Peyer's patch (tissue), 4 donors: ENCODE measurements around the gene ZCCHC13.

Source experiments
- POLR2A ChIP-seq, 2 donors: fragments of 450-650 bp; IDR thresholded peaks; one replicate each; pipeline ENCODE4 v1.5.1; 2017; ENCODE audit warnings: antibody characterized with exemption in 2 of 2, mild to moderate bottlenecking in 2 of 2, moderate library complexity in 2 of 2
- TF ChIP-seq, protein P1 (sequence below), 6 experiments: fragments of 450-650 bp in 4 of 6; fragments of 200-600 bp in 2 of 6; sonication (generic) in 1 of 6; IDR thresholded peaks; one replicate each; pipeline ENCODE4 v1.5.1; 2017 to 2019; ENCODE audit warnings: antibody characterized with exemption in 6 of 6, mild to moderate bottlenecking in 3 of 6, moderate library complexity in 1 of 6

DNA sequence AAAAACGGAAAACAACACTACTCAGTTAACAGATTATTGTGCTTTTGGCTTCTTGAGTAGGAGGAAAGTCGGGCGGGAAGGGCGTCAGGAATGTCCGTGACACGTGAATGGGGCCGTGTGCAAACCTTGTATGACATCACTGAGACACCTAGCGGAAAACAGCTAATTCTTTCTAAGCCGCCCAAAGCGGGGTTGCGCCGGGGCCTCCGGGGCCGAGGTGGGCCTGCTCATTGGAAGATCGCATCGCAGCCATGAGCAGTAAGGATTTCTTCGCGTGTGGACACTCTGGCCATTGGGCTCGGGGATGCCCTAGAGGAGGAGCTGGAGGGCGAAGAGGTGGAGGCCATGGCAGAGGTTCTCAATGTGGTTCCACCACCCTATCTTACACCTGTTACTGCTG, at the start of gene ZCCHC13:
- TF ChIP-seq, protein P1, sequence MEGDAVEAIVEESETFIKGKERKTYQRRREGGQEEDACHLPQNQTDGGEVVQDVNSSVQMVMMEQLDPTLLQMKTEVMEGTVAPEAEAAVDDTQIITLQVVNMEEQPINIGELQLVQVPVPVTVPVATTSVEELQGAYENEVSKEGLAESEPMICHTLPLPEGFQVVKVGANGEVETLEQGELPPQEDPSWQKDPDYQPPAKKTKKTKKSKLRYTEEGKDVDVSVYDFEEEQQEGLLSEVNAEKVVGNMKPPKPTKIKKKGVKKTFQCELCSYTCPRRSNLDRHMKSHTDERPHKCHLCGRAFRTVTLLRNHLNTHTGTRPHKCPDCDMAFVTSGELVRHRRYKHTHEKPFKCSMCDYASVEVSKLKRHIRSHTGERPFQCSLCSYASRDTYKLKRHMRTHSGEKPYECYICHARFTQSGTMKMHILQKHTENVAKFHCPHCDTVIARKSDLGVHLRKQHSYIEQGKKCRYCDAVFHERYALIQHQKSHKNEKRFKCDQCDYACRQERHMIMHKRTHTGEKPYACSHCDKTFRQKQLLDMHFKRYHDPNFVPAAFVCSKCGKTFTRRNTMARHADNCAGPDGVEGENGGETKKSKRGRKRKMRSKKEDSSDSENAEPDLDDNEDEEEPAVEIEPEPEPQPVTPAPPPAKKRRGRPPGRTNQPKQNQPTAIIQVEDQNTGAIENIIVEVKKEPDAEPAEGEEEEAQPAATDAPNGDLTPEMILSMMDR (IDR thresholded peaks at IDR 0.05) = no peak
- TF ChIP-seq POLR2A (IDR thresholded peaks at IDR 0.05) = no peak
